Small intestine (tissue), 7 donors: ENCODE data around the gene CHCHD3. TPM values are rescaled to one million over a fixed set of nuclear protein-coding genes. Genes with fewer than 3 reads are reported as not detected.

Source experiments
- DNase-seq, 2 donors: peaks; one replicate each; pipeline versions ENCODE4 v3.0.0 to v3.0.0-alpha.2; 2013
- FAIRE-seq: peaks from 2 replicates; lab custom pipeline; 2012; peaks lifted over from hg19 to GRCh38; lab: Jason Lieb, UNC
- H3K27ac ChIP-seq, 3 donors: one replicate each; pipeline ENCODE4 v1.5.1; 2013; ENCODE audit warnings: low read length in 2 of 3, mild to moderate bottlenecking in 2 of 3, control low read depth in 1 of 3, inconsistent platforms in 1 of 3, low read depth in 1 of 3, moderate library complexity in 1 of 3
- H3K27me3 ChIP-seq, 3 donors: one replicate each; pipeline ENCODE4 v1.6.1; 2013; ENCODE audit warnings: low read length in 3 of 3, inconsistent platforms in 1 of 3; ENCODE audit not compliant: control insufficient read depth in 3 of 3, insufficient read depth in 3 of 3
- H3K36me3 ChIP-seq, 3 donors: one replicate each; pipeline ENCODE4 v1.6.1; 2013; ENCODE audit warnings: low read length in 3 of 3, inconsistent platforms in 1 of 3, low read depth in 1 of 3, mild to moderate bottlenecking in 1 of 3, moderate library complexity in 1 of 3; ENCODE audit not compliant: control insufficient read depth in 3 of 3, insufficient read depth in 2 of 3
- H3K4me1 ChIP-seq, 3 donors: one replicate each; pipeline ENCODE4 v1.6.1; 2013; ENCODE audit warnings: low read length in 2 of 3, inconsistent platforms in 1 of 3, low read depth in 1 of 3, mild to moderate bottlenecking in 1 of 3, moderate library complexity in 1 of 3; ENCODE audit not compliant: control insufficient read depth in 3 of 3, insufficient read depth in 2 of 3
- H3K4me3 ChIP-seq, 3 donors: one replicate each; pipeline ENCODE4 v1.5.1; 2013; ENCODE audit warnings: low read length in 3 of 3, control low read depth in 1 of 3, inconsistent platforms in 1 of 3, low read depth in 1 of 3, mild to moderate bottlenecking in 1 of 3, moderate library complexity in 1 of 3
- H3K9me3 ChIP-seq, 2 donors: one replicate each; pipeline ENCODE4 v1.6.1; 2013; ENCODE audit warnings: low read depth in 1 of 2, low read length in 1 of 2; ENCODE audit not compliant: control insufficient read depth in 2 of 2, insufficient read depth in 1 of 2
- WGBS, 3 donors: extraction: QIAGEN DNeasy Blood & Tissue Kit; methylation state at CpG; one replicate each; pipeline ENCODE4 v1.1.7; 2013; 5-methylcytosine and 5-hydroxymethylcytosine counted together
- polyA plus RNA-seq, 4 donors: library from polyadenylated mRNA; stranded (reverse) in 3 of 4; unstranded in 1 of 4; fragments of 200-250 nt in 3 of 4; fragments of 120-200 nt in 1 of 4; gene quantifications; one replicate each; pipeline versions ENCODE4 v1.2.1 to v1.2.3, GENCODE V29; 2013
- donor health status: healthy with polysubstance abuse.
- donor health status: control.
- donor health status: control.
- donor health status: Bipolar disorder and iron deficiency.
- donor health status: healthy.

CHCHD3 gene
- polyA plus RNA-seq, 4 donors: 53.5 to 98.6 (median 78.9) TPM

DNA sequence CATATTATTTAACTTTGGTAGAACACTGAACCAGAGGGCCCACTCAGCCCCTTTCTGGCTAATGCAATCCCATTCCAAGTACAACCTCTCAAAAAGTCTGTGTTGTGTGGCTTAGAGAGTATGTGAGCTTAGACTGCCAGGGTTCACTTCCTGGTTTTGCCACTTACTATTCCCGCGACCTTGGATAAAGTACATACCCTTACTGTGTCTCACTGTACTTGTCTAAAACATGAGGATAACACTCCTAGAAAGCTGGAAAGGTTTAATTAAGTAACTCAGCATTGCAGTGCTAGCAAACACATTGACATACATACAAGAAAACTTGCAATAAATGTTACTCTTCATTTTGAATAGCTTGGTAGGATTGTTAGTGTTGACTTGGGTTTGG is 215.8 kb downstream of the CHCHD3 start:
- peaks cover 0 to 10% of the 10 kb centered on the region in 2 donors for H3K9me3 ChIP-seq
- H3K27ac ChIP-seq: no peak overlapping the region
- DNase-seq (peak in 1 of 2 donors; percentile 18), FAIRE-seq (no peak)
- 81 to 93% (median 89%) methylated on average over 2 of the region's 2 CpGs for WGBS, 3 donors
- H3K36me3 ChIP-seq: peaks cover 0 to 5% (median 0%) of the 10 kb centered on the region in 3 donors
- no peak overlapping the region for H3K4me3 ChIP-seq
- H3K27me3 ChIP-seq: no peaks in the 10 kb centered on the region
- H3K4me1 ChIP-seq: no peaks in the 10 kb centered on the region

- no peak overlapping the region for H3K27ac ChIP-seq
- FAIRE-seq: no peak
- no peaks in the 10 kb centered on the region for H3K4me1 ChIP-seq
- no peak for DNase-seq
- no peak overlapping the region for H3K4me3 ChIP-seq
- WGBS, 3 donors: 86 to 94% (median 91%) methylated on average over 11 of the region's 11 CpGs
- H3K9me3 ChIP-seq: peaks cover 0 to 10% of the 10 kb centered on the region in 2 donors
- peaks cover 0 to 5% (median 0%) of the 10 kb centered on the region in 3 donors for H3K36me3 ChIP-seq
- no peaks in the 10 kb centered on the region for H3K27me3 ChIP-seq
Observed at GRCh38 chr7:132865366-132866143, 216.3 kb downstream of the CHCHD3 start.

GRCh38 chr7:132861940-132862554 is 219.8 kb downstream of the CHCHD3 start:
- peaks cover 0 to 10% of the 10 kb centered on the region in 2 donors for H3K9me3 ChIP-seq
- WGBS, 3 donors: 95 to 98% (median 96%) methylated on average over 4 of the region's 4 CpGs
- H3K27me3 ChIP-seq: no peaks in the 10 kb centered on the region
- DNase-seq (no peak), FAIRE-seq (no peak)
- H3K4me1 ChIP-seq: peaks cover 0 to 3% (median 2%) of the 10 kb centered on the region in 3 donors
- H3K4me3 ChIP-seq: no peak overlapping the region
- H3K36me3 ChIP-seq: no peaks in the 10 kb centered on the region
- no peak overlapping the region for H3K27ac ChIP-seq

DNA sequence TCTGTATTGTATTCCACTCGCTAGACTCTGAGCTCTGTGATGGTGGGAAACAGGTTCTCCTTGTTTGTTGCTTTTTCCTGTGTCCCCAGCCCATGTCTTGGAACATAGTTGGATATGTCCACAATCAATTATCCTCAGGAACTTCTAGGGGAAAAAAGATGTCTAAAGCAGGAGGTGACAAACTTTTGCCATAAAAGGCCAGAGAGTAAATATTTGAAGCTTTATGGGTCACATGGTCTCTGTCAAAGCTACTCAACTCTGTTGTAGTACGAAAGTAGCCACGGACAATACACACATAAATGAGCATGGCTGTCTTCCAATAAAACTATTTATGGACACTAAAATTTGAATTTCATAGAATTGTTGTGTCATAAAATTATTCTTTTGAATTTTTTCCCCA is 220.5 kb downstream of the CHCHD3 start:
- WGBS, 3 donors: 84 to 99% (median 90%) methylated on average over 3 of the region's 3 CpGs
- H3K4me1 ChIP-seq: peaks cover 0 to 3% (median 2%) of the 10 kb centered on the region in 3 donors
- H3K27ac ChIP-seq: no peak overlapping the region
- DNase-seq (no peak), FAIRE-seq (no peak)
- H3K4me3 ChIP-seq: no peak overlapping the region
- H3K9me3 ChIP-seq: peaks cover 0 to 10% of the 10 kb centered on the region in 2 donors
- H3K27me3 ChIP-seq: no peaks in the 10 kb centered on the region
- H3K36me3 ChIP-seq: no peaks in the 10 kb centered on the region

DNA sequence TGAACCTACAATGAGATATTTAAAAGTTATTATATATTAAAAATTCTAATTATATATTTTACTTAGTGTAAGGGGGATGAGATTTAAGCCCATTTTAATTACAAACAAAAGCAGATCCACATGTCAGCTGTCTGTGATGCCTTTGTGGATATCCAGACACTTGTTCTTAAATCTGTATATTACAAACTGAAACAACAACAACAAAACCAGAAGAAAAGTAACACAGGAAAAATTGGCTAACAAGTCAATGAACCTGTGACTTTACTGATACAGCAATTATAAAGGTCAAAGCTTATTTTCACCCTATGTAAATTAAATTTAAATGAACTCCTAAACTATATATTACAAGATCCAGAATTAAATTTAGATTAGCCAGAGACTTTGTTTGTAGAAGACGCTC is 222.7 kb downstream of the CHCHD3 start:
- no peak overlapping the region for H3K4me3 ChIP-seq
- H3K27me3 ChIP-seq: no peaks in the 10 kb centered on the region
- WGBS, 3 donors: 34 to 46% (median 35%) methylated on average over 1 of the region's 1 CpG
- DNase-seq (no peak), FAIRE-seq (no peak)
- H3K9me3 ChIP-seq: peaks cover 0 to 10% of the 10 kb centered on the region in 2 donors
- no peak overlapping the region for H3K27ac ChIP-seq
- H3K36me3 ChIP-seq: no peaks in the 10 kb centered on the region
- peaks cover 0 to 3% (median 2%) of the 10 kb centered on the region in 3 donors for H3K4me1 ChIP-seq

DNA sequence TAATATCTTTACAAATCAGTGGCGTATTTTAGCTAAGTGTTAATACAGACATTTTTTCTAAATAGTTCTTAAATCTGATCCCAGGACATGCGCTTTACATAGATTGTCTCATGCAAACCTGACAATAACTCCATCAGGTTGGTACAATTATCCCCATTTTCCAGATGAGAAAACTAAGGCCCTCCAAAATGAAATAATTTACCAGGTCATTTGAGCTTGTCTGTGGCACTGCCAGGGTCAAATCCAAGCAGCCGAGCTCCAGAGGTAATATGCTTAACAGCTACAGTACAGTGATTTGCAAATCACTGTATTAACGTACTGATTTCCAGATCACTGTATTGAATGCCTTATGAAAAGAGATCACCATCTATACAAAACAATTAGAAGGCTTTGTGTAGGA is 223.1 kb downstream of the CHCHD3 start:
- WGBS, 3 donors: 97 to 98% (median 98%) methylated on average over 4 of the region's 4 CpGs
- FAIRE-seq: no peak

DNA sequence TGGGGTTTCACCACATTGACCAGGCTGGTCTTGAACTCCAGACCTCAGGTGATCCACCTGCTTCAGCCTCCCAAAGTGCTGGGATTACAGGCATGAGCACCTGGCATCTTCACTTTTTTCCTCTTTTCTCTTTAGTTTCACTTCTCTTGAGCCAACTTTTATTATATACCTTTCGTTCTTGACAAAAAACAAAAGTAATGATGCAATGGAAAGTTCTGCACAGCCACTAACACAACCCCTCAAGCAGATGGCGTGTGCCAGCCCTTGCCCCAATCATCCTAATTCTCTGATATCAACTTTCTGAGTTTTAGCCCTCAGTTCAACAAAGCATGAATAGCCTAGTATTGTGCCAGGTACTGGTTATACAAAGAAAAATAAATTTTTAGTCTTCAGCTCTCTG is 223.6 kb downstream of the CHCHD3 start:
- Histone ChIP-seq H3K36me3 (peaks cover 0 to under 1% (median 0%) of the 10 kb centered on the region in 3 donors), H3K27me3 (no peaks in the 10 kb centered on the region), H3K9me3 (peaks cover 0 to under 1% of the 10 kb centered on the region in 2 donors), H3K4me1 (peaks cover 0 to 3% (median 2%) of the 10 kb centered on the region in 3 donors), H3K4me3 (no peak overlapping the region), H3K27ac (no peak overlapping the region)
- DNase-seq (no peak), FAIRE-seq (no peak)
- 83 to 93% (median 88%) methylated on average over 2 of the region's 2 CpGs for WGBS, 3 donors

More for the DNA sequence above, 223.1 kb downstream of the CHCHD3 start:
- H3K27ac ChIP-seq: no peak overlapping the region
- H3K4me1 ChIP-seq: peaks cover 0 to 3% (median 2%) of the 10 kb centered on the region in 3 donors
- DNase-seq: no peak
- no peak overlapping the region for H3K4me3 ChIP-seq
- no peaks in the 10 kb centered on the region for H3K27me3 ChIP-seq
- peaks cover 0 to 5% of the 10 kb centered on the region in 2 donors for H3K9me3 ChIP-seq
- H3K36me3 ChIP-seq: no peaks in the 10 kb centered on the region

GRCh38 chr7:132857703-132858102 is 224.2 kb downstream of the CHCHD3 start:
- DNase-seq (no peak), FAIRE-seq (no peak)
- Histone ChIP-seq H3K4me3 (no peak overlapping the region), H3K4me1 (peaks cover 0 to 3% (median 2%) of the 10 kb centered on the region in 3 donors), H3K27me3 (no peaks in the 10 kb centered on the region), H3K27ac (no peak overlapping the region), H3K9me3 (no peaks in the 10 kb centered on the region), H3K36me3 (peaks cover 0 to 3% (median 0%) of the 10 kb centered on the region in 3 donors)
- WGBS, 3 donors: 95 to 98% (median 98%) methylated on average over 4 of the region's 4 CpGs
